ENCODE measurements around the gene PTPN11. TPM values are rescaled to one million over a fixed set of nuclear protein-coding genes. Genes with fewer than 3 reads are reported as not detected.

Gene PTPN11
- total RNA-seq, 1 experiment from 2014 or later = 78.2 TPM

GRCh38 chr12:112546339-112546738, 127.6 kb downstream of the PTPN11 start:
- no peak for DNase-seq (ENCODE audit: low read depth, low spot score)
- in situ Hi-C loops (cut with HindIII; ENCODE audit: low pct_unique_long_range_greater_than_20kb, low sequenced_read_pairs) = no loop called here

GRCh38 chr12:112546996-112547395, 128.2 kb downstream of the PTPN11 start:
- DNase-seq (ENCODE audit: low read depth, low spot score) = no peak
- in situ Hi-C loops (cut with HindIII; ENCODE audit: low pct_unique_long_range_greater_than_20kb, low sequenced_read_pairs) = no loop called here

GRCh38 chr12:112549031-112549430, 130.3 kb downstream of the PTPN11 start:
- in situ Hi-C loops (cut with HindIII; ENCODE audit: low pct_unique_long_range_greater_than_20kb, low sequenced_read_pairs) = no loop called here
- no peak for DNase-seq (ENCODE audit: low read depth, low spot score)

GRCh38 chr12:112551681-112552080, 132.9 kb downstream of the PTPN11 start:
- in situ Hi-C loops (cut with HindIII; ENCODE audit: low pct_unique_long_range_greater_than_20kb, low sequenced_read_pairs) = no loop called here
- DNase-seq (ENCODE audit: low read depth, low spot score) = no peak

- in situ Hi-C loops (cut with HindIII; ENCODE audit: low pct_unique_long_range_greater_than_20kb, low sequenced_read_pairs) = no loop called here
- peak; percentile 67 for DNase-seq (ENCODE audit: low read depth, low spot score)
Observed at GRCh38 chr12:112555621-112556233, 137.0 kb downstream of the PTPN11 start.

- in situ Hi-C loops (cut with HindIII; ENCODE audit: low pct_unique_long_range_greater_than_20kb, low sequenced_read_pairs) = no loop called here
Observed at GRCh38 chr12:112557951-112558630, 139.3 kb downstream of the PTPN11 start.

More at GRCh38 chr12:112557951-112558630, 139.3 kb downstream of the PTPN11 start:
- no peak for DNase-seq (ENCODE audit: low read depth, low spot score)

Other genes starting within 250 kb of the PTPN11 start
- 8.4 and 9.4 TPM in 2 replicates for gene HECTD4, start 36.5 kb upstream of the PTPN11 start, total RNA-seq (2014; rRNA removed; shearing (Covaris generic))
- 2,764 and 3,025 TPM in 2 replicates for gene RPL6, start 9.3 kb upstream of the PTPN11 start, total RNA-seq (2014; rRNA removed; shearing (Covaris generic))